Mammary epithelial cell (primary cell): ENCODE data around the gene PTCH2.

Source experiments
- EZH2 ChIP-seq: IDR thresholded peaks from 2 replicates; pipeline ENCODE4 v1.6.1; 2012; ENCODE audit warnings: low read length, inconsistent platforms, borderline replicate concordance
- TF ChIP-seq, protein P1 (sequence below), 2 donors: IDR thresholded peaks in 1 of 2; conservative IDR thresholded peaks in 1 of 2; 2 replicates each; pipeline ENCODE4 v1.5.1; 2011 to 2012; ENCODE audit warnings: inconsistent platforms in 2 of 2, low read length in 2 of 2, mild to moderate bottlenecking in 2 of 2, control low read depth in 1 of 2, low read depth in 1 of 2; ENCODE audit not compliant: insufficient read depth in 1 of 2; ENCODE audit errors: extremely low read depth in 1 of 2

GRCh38 chr1:44827197-44828002 lies 15.7 kb downstream of the PTCH2 start:
- TF ChIP-seq, protein P1, sequence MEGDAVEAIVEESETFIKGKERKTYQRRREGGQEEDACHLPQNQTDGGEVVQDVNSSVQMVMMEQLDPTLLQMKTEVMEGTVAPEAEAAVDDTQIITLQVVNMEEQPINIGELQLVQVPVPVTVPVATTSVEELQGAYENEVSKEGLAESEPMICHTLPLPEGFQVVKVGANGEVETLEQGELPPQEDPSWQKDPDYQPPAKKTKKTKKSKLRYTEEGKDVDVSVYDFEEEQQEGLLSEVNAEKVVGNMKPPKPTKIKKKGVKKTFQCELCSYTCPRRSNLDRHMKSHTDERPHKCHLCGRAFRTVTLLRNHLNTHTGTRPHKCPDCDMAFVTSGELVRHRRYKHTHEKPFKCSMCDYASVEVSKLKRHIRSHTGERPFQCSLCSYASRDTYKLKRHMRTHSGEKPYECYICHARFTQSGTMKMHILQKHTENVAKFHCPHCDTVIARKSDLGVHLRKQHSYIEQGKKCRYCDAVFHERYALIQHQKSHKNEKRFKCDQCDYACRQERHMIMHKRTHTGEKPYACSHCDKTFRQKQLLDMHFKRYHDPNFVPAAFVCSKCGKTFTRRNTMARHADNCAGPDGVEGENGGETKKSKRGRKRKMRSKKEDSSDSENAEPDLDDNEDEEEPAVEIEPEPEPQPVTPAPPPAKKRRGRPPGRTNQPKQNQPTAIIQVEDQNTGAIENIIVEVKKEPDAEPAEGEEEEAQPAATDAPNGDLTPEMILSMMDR (conservative IDR thresholded peaks at IDR 0.05 in 1 of 2, IDR thresholded peaks at IDR 0.05 in 1 of 2; ENCODE audit: extremely low read depth in 1 of 2, insufficient read depth in 1 of 2, low read depth in 1 of 2, low read length in 2 of 2), result no peak
- TF ChIP-seq EZH2, result no peak
